ENCODE measurements around the gene SORBS1.

Gene SORBS1

GRCh38 chr10:95466436-95466835 is 94.7 kb downstream of the SORBS1 start:
- no peak for DNase-seq (ENCODE audit: low read depth in 1 of 2, low spot score in 1 of 2)
- no peak for TF ChIP-seq REST (IDR thresholded peaks at IDR 0.05; ENCODE audit: insufficient replicate concordance, low read depth)
- no peak for TF ChIP-seq CTCF (IDR thresholded peaks at IDR 0.05; ENCODE audit: insufficient read depth, low read length)
- no peak for TF ChIP-seq POLR2AphosphoS5 (IDR thresholded peaks at IDR 0.05; ENCODE audit: low read depth)
- TF ChIP-seq GABPA (IDR thresholded peaks at IDR 0.05; ENCODE audit: low read depth) = no peak
- TF ChIP-seq SPI1 (IDR thresholded peaks at IDR 0.05; ENCODE audit: borderline replicate concordance, low read depth) = no peak
- H3K27me3 ChIP-seq (ENCODE audit: insufficient read depth, poor library complexity, severe bottlenecking) = no peaks in the 10 kb centered on the region
- H3K27ac ChIP-seq (replicated peaks) = no peak overlapping the region
- no peak overlapping the region for H3K4me3 ChIP-seq (replicated peaks; ENCODE audit: insufficient read depth, low read length)

GRCh38 chr10:95464280-95464679 is 96.9 kb downstream of the SORBS1 start:
- Histone ChIP-seq H3K27me3 (ENCODE audit: insufficient read depth, poor library complexity, severe bottlenecking) (peaks cover 2% of the 10 kb centered on the region), H3K4me3 (replicated peaks; ENCODE audit: insufficient read depth, low read length) (no peak overlapping the region), H3K27ac (replicated peaks) (no peak overlapping the region)
- DNase-seq (ENCODE audit: low read depth in 1 of 2, low spot score in 1 of 2) = no peak
- TF ChIP-seq GABPA (IDR thresholded peaks at IDR 0.05; ENCODE audit: low read depth) (no peak), POLR2AphosphoS5 (IDR thresholded peaks at IDR 0.05; ENCODE audit: low read depth) (no peak), CTCF (IDR thresholded peaks at IDR 0.05; ENCODE audit: insufficient read depth, low read length) (no peak), SPI1 (IDR thresholded peaks at IDR 0.05; ENCODE audit: borderline replicate concordance, low read depth) (no peak), REST (IDR thresholded peaks at IDR 0.05; ENCODE audit: insufficient replicate concordance, low read depth) (no peak)

GRCh38 chr10:95462740-95463667 is 98.2 kb downstream of the SORBS1 start:
- Histone ChIP-seq H3K4me3 (replicated peaks; ENCODE audit: insufficient read depth, low read length) (no peak overlapping the region), H3K27ac (replicated peaks) (no peak overlapping the region), H3K27me3 (ENCODE audit: insufficient read depth, poor library complexity, severe bottlenecking) (peaks cover 2% of the 10 kb centered on the region)
- no peak for DNase-seq (ENCODE audit: low read depth in 1 of 2, low spot score in 1 of 2)
- TF ChIP-seq CTCF (IDR thresholded peaks at IDR 0.05; ENCODE audit: insufficient read depth, low read length) (no peak), SPI1 (IDR thresholded peaks at IDR 0.05; ENCODE audit: borderline replicate concordance, low read depth) (no peak), GABPA (IDR thresholded peaks at IDR 0.05; ENCODE audit: low read depth) (no peak), POLR2AphosphoS5 (IDR thresholded peaks at IDR 0.05; ENCODE audit: low read depth) (no peak), REST (IDR thresholded peaks at IDR 0.05; ENCODE audit: insufficient replicate concordance, low read depth) (no peak)
